ENCODE results near the gene RNASE7.

Gene RNASE7

GRCh38 chr14:21066882-21067502 lies 24.8 kb downstream of the RNASE7 start:
- FAIRE-seq (no peak), DNase-seq (ENCODE audit: low spot score) (peak; percentile 45)

- peak; percentile 68 for DNase-seq (ENCODE audit: low spot score)
- no peak for FAIRE-seq
These were observed 26.6 kb downstream of the RNASE7 start for GRCh38 chr14:21068521-21069387.

- peak; percentile 65 for DNase-seq (ENCODE audit: low spot score)
- peak; percentile 5 for FAIRE-seq
These were observed 27.4 kb downstream of the RNASE7 start for GRCh38 chr14:21069388-21070082.

GRCh38 chr14:21070083-21070609 lies 28.0 kb downstream of the RNASE7 start, which contains the start of gene ARHGEF40:
ARHGEF40 (plus strand) TSS chr14:21070304; CDS start chr14:21070397, 93 bp downstream.
- FAIRE-seq (no peak), DNase-seq (ENCODE audit: low spot score) (peak; percentile 80)

- FAIRE-seq (no peak), DNase-seq (ENCODE audit: low spot score) (peak; percentile 56)
These were observed 28.6 kb downstream of the RNASE7 start for GRCh38 chr14:21070610-21071224.

- peak; percentile 95 for DNase-seq (ENCODE audit: low spot score)
These were observed 29.3 kb downstream of the RNASE7 start for GRCh38 chr14:21071225-21072030.

GRCh38 chr14:21072031-21072473 lies 29.9 kb downstream of the RNASE7 start:
- no peak for FAIRE-seq
- DNase-seq (ENCODE audit: low spot score): peak; percentile 39

More at GRCh38 chr14:21071225-21072030, 29.3 kb downstream of the RNASE7 start:
- FAIRE-seq: peak; percentile 84

GRCh38 chr14:21072781-21073339 lies 30.7 kb downstream of the RNASE7 start:
- FAIRE-seq (no peak), DNase-seq (ENCODE audit: low spot score) (no peak)

- no peak for FAIRE-seq
- no peak for DNase-seq (ENCODE audit: low spot score)
These were observed 31.8 kb downstream of the RNASE7 start for GRCh38 chr14:21073921-21074320.

- FAIRE-seq: no peak
- no peak for DNase-seq (ENCODE audit: low spot score)
These were observed 32.5 kb downstream of the RNASE7 start for GRCh38 chr14:21074398-21075272.

- peak; percentile 35 for FAIRE-seq
- no peak for DNase-seq (ENCODE audit: low spot score)
These were observed 33.7 kb downstream of the RNASE7 start for GRCh38 chr14:21075719-21076437.

GRCh38 chr14:21077672-21078071 lies 35.5 kb downstream of the RNASE7 start:
- no peak for DNase-seq (ENCODE audit: low spot score)
- no peak for FAIRE-seq

GRCh38 chr14:21078287-21078686 lies 36.1 kb downstream of the RNASE7 start:
- FAIRE-seq: no peak
- DNase-seq (ENCODE audit: low spot score): no peak

- no peak for FAIRE-seq
- DNase-seq (ENCODE audit: low spot score): no peak
These were observed 36.6 kb downstream of the RNASE7 start for GRCh38 chr14:21078726-21079125.

GRCh38 chr14:21081521-21082142 lies 39.5 kb downstream of the RNASE7 start:
- FAIRE-seq (no peak), DNase-seq (ENCODE audit: low spot score) (no peak)

GRCh38 chr14:21083565-21084325 lies 41.6 kb downstream of the RNASE7 start:
- DNase-seq (ENCODE audit: low spot score): no peak
- FAIRE-seq: no peak

GRCh38 chr14:21084396-21084795 lies 42.2 kb downstream of the RNASE7 start:
- no peak for FAIRE-seq
- no peak for DNase-seq (ENCODE audit: low spot score)

Data from urothelium cell line (cell line).